HCT116 (cell line): ENCODE measurements around the gene PTCD3. TPM values are rescaled to one million over a fixed set of nuclear protein-coding genes. Genes with fewer than 3 reads are reported as not detected.

Experiments
- ATAC-seq: fragments of 200-7000 bp; cut with Tn5 transposase; 2 replicates; pipeline ENCODE4 v1.9.1; 2020; ENCODE audit warnings: mild to moderate bottlenecking, moderate library complexity
- BruUV-seq: library from RNA; stranded (reverse); fragments of 400-500 nt; replicated peaks from 2 replicates; lab custom pipeline; 2021; lab: Mats Ljungman, UMichigan
- CTCF ChIA-PET: fragments of 300-600 bp; sonication (Branson Sonifier 250); formaldehyde crosslinking; loops from one replicate; lab custom pipeline; 2021; ENCODE audit warnings: antibody characterized with exemption; lab: Charles Lee
- POLR2A ChIA-PET: fragments of 300-600, 350-600 bp; sonication (Branson Sonifier 250); formaldehyde crosslinking; loops from one replicate; lab custom pipeline; 2021; ENCODE audit warnings: antibody characterized with exemption; lab: Charles Lee
- RAD21 ChIA-PET, 2 experiments: fragments of 300-600 bp; sonication (Branson Sonifier 250); formaldehyde crosslinking; loops; one replicate each; lab custom pipeline; 2023; ENCODE audit warnings: low total read pairs in 2 of 2; ENCODE audit not compliant: uncharacterized antibody in 2 of 2, unreplicated experiment in 2 of 2, low non-redundant PET in 1 of 2; lab: Charles Lee
- DNase-seq: peaks from one replicate; pipeline ENCODE4 v3.0.0-alpha.2; 2010; ENCODE audit warnings: low read depth, low spot score
- H2AFZ ChIP-seq: fragments of 200-600 bp; shearing (Covaris generic), sonication (generic); 2 replicates; pipeline ENCODE4 v1.6.1; 2017; ENCODE audit warnings: low read depth, mixed run types, mixed read lengths, antibody characterized with exemption, low read length; ENCODE audit not compliant: poor library complexity, severe bottlenecking
- H3K27ac ChIP-seq: 2 replicates; pipeline ENCODE4 v1.5.1; 2012; ENCODE audit warnings: low read depth, low read length
- H3K27me3 ChIP-seq: fragments of 200-600 bp; sonication (generic); 2 replicates; pipeline ENCODE4 v1.6.1; 2016; ENCODE audit warnings: mixed run types, low read length, mixed read lengths; ENCODE audit not compliant: insufficient read depth
- H3K36me3 ChIP-seq, 2 experiments: fragments of 200-500 bp in 1 of 2; fragments of 200-600 bp in 1 of 2; sonication (Bioruptor generic) in 1 of 2; sonication (generic) in 1 of 2; 2 replicates each; pipeline versions ENCODE4 v1.5.1 to v1.6.1; 2014 to 2016; ENCODE audit warnings: low read length in 2 of 2, inconsistent platforms in 1 of 2, mixed read lengths in 1 of 2, mixed run types in 1 of 2; ENCODE audit not compliant: insufficient read depth in 2 of 2, control insufficient read depth in 1 of 2
- H3K4me1 ChIP-seq, 2 experiments: fragments of 200-600 bp in 1 of 2; sonication (generic) in 1 of 2; 2 replicates each; pipeline versions ENCODE4 v1.5.1 to v1.6.1; 2012 to 2017; ENCODE audit warnings: low read length in 2 of 2, inconsistent platforms in 1 of 2, mild to moderate bottlenecking in 1 of 2, mixed read lengths in 1 of 2, mixed run types in 1 of 2, moderate library complexity in 1 of 2; ENCODE audit not compliant: insufficient read depth in 2 of 2, control insufficient read depth in 1 of 2
- H3K4me2 ChIP-seq: fragments of 200-600 bp; sonication (generic); 2 replicates; pipeline ENCODE4 v1.6.1; 2017; ENCODE audit warnings: mixed run types, low read length, mixed read lengths
- H3K4me3 ChIP-seq, 2 experiments: fragments of 200-600 bp in 1 of 2; sonication (generic) in 1 of 2; replicated peaks in 1 of 2; 2 replicates each; pipeline ENCODE4 v1.5.1; 2011 to 2016; ENCODE audit warnings: low read length in 2 of 2, control low read depth in 1 of 2, low read depth in 1 of 2, mild to moderate bottlenecking in 1 of 2, mixed read lengths in 1 of 2, mixed run types in 1 of 2
- H3K79me2 ChIP-seq: fragments of 200-600 bp; sonication (generic); 2 replicates; pipeline ENCODE4 v1.6.1; 2017; ENCODE audit warnings: mild to moderate bottlenecking, mixed run types, low read length, moderate library complexity, mixed read lengths; ENCODE audit not compliant: insufficient read depth
- H3K9ac ChIP-seq: fragments of 200-600 bp; sonication (generic); 2 replicates; pipeline ENCODE4 v1.6.1; 2016; ENCODE audit warnings: low read length, mixed read lengths
- H3K9me2 ChIP-seq: fragments of 200-600 bp; sonication (generic), shearing (Covaris generic); 2 replicates; pipeline ENCODE4 v1.6.1; 2017; ENCODE audit warnings: mixed run types, mild to moderate bottlenecking, moderate library complexity; ENCODE audit not compliant: insufficient read depth
- H3K9me3 ChIP-seq, 2 experiments: fragments of 200-500 bp in 1 of 2; fragments of 200-600 bp in 1 of 2; sonication (Bioruptor generic) in 1 of 2; sonication (generic) in 1 of 2; 2 replicates each; pipeline ENCODE4 v1.6.1; 2014 to 2017; ENCODE audit warnings: low read length in 2 of 2, mixed read lengths in 2 of 2, inconsistent platforms in 1 of 2, low read depth in 1 of 2, mild to moderate bottlenecking in 1 of 2, mixed run types in 1 of 2, moderate library complexity in 1 of 2; ENCODE audit not compliant: control insufficient read depth in 1 of 2, insufficient read depth in 1 of 2
- H4K20me1 ChIP-seq: fragments of 200-600 bp; sonication (generic), shearing (Covaris generic); 2 replicates; pipeline ENCODE4 v1.6.1; 2017; ENCODE audit warnings: mixed run types, mild to moderate bottlenecking, moderate library complexity; ENCODE audit not compliant: insufficient read depth
- CEBPB ChIP-seq: IDR thresholded peaks from 2 replicates; pipeline ENCODE4 v1.6.1; 2012; ENCODE audit warnings: low read depth
- EGR1 ChIP-seq: IDR thresholded peaks from 2 replicates; pipeline ENCODE4 v1.6.1; 2012; ENCODE audit warnings: low read depth
- ELF1 ChIP-seq: IDR thresholded peaks from 2 replicates; pipeline ENCODE4 v1.6.1; 2012; ENCODE audit warnings: low read depth, borderline replicate concordance
- EZH2phosphoT487 ChIP-seq: fragments of 200-600 bp; IDR thresholded peaks from 2 replicates; pipeline ENCODE4 v1.6.1; 2018; ENCODE audit warnings: antibody characterized with exemption, borderline replicate concordance
- FOSL1 ChIP-seq: IDR thresholded peaks from 2 replicates; pipeline ENCODE4 v1.6.1; 2012; ENCODE audit warnings: low read depth
- JUND ChIP-seq: IDR thresholded peaks from 2 replicates; pipeline ENCODE4 v1.6.1; 2012
- POLR2A ChIP-seq: IDR thresholded peaks from 2 replicates; pipeline ENCODE4 v1.7.0; 2011; ENCODE audit warnings: borderline replicate concordance; ENCODE audit not compliant: insufficient read depth, insufficient read length; ENCODE audit errors: extremely low read depth
- POLR2AphosphoS5 ChIP-seq: IDR thresholded peaks from 2 replicates; pipeline ENCODE4 v1.6.1; 2011; ENCODE audit warnings: mild to moderate bottlenecking, low read depth, low read length, moderate library complexity
- RAD21 ChIP-seq: IDR thresholded peaks from 2 replicates; pipeline ENCODE4 v1.6.1; 2012; ENCODE audit warnings: low read depth, mild to moderate bottlenecking
- SRF ChIP-seq: IDR thresholded peaks from 2 replicates; pipeline ENCODE4 v1.6.1; 2012; ENCODE audit warnings: low read depth
- TCF7L2 ChIP-seq: IDR thresholded peaks from 2 replicates; pipeline ENCODE4 v1.7.0; 2011; ENCODE audit warnings: borderline replicate concordance, inconsistent platforms; ENCODE audit not compliant: insufficient read depth, insufficient read length; ENCODE audit errors: extremely low read depth
- YY1 ChIP-seq: IDR thresholded peaks from 2 replicates; pipeline ENCODE4 v1.6.1; 2011; ENCODE audit warnings: low read length, low read depth, moderate library complexity, mild to moderate bottlenecking; ENCODE audit not compliant: insufficient replicate concordance; ENCODE audit errors: extremely low read depth
- ZNF274 ChIP-seq: fragments of 200-500 bp; sonication (Bioruptor generic); IDR thresholded peaks from 2 replicates; pipeline ENCODE4 v1.6.1; 2014; ENCODE audit warnings: mild to moderate bottlenecking, low read depth, low read length, inconsistent platforms
- intact Hi-C: fragments of 100-400 bp; cut with micrococcal nuclease; formaldehyde crosslinking; loops from 2 replicates; pipeline ENCODE4 v1.10.0; 2022
- total RNA-seq: library from RNA; stranded (reverse); gene quantifications from one replicate; pipeline ENCODE4 v1.2.1, GENCODE V29; 2021; ENCODE audit not compliant: unreplicated experiment
- TF ChIP-seq, protein P1 (sequence below): IDR thresholded peaks from 2 replicates; pipeline ENCODE4 v1.6.1; 2011; ENCODE audit warnings: mild to moderate bottlenecking, low read length, moderate library complexity; ENCODE audit not compliant: insufficient replicate concordance; ENCODE audit errors: extremely low read depth
- TF ChIP-seq, protein P2 (sequence below): IDR thresholded peaks from 2 replicates; pipeline ENCODE4 v1.6.1; 2012; ENCODE audit warnings: low read depth
- TF ChIP-seq, protein P3 (sequence below): IDR thresholded peaks from 2 replicates; pipeline ENCODE4 v1.6.1; 2012

The PTCD3 gene
- total RNA-seq, 1 experiment from 2014 or later = 154 TPM

DNA sequence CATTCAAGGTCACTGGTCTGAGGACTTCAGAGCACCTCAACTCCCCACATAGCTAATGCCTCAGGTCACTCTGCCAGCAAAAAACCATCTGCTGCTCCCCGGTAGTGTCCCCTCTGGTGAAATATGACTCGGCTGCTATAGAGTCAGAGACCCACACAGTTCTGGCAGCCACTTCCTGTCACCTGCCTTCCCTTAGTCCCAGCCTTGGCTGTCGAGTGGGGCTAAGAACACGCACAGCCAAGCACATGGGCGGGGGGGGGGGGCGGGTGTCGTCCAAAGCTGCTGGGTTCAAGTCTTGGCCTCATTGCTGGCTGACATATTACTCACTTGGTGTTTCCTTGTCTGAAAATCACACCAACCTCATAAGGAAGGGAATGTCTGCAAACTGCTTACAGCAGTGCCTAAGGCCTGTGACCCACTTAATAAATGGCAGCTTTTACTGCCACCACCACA, 37.9 kb upstream of the PTCD3 start:
- RAD21 ChIA-PET = no interaction called here
- no peak overlapping the region for H3K9ac ChIP-seq
- H3K4me3 ChIP-seq = no peak overlapping the region
- DNase-seq = no peak
- H3K9me2 ChIP-seq = no peaks in the 10 kb centered on the region
- H3K9me3 ChIP-seq = no peaks in the 10 kb centered on the region
- BruUV-seq = no TSS peak
- POLR2A ChIA-PET = no interaction called here
- peaks cover 0 to 6% of the 10 kb centered on the region in 2 experiments; a peak in 1 of 4 replicates for H3K4me1 ChIP-seq
- peaks cover 46 to 57% of the 10 kb centered on the region in 2 experiments for H3K36me3 ChIP-seq
- no peak overlapping the region for H3K4me2 ChIP-seq
- TF ChIP-seq SRF (no peak), FOSL1 (no peak)
- CTCF ChIA-PET = no interaction called here
- H2AFZ ChIP-seq = no peak overlapping the region
- intact Hi-C loops = no loop called here
- no peaks in the 10 kb centered on the region for H3K27me3 ChIP-seq
- ATAC-seq = no peak
- no peak overlapping the region for H3K27ac ChIP-seq
- no peaks in the 10 kb centered on the region for H3K79me2 ChIP-seq
- peaks cover 4% of the 10 kb centered on the region; the same call in 1 of the 2 replicates for H4K20me1 ChIP-seq

DNA sequence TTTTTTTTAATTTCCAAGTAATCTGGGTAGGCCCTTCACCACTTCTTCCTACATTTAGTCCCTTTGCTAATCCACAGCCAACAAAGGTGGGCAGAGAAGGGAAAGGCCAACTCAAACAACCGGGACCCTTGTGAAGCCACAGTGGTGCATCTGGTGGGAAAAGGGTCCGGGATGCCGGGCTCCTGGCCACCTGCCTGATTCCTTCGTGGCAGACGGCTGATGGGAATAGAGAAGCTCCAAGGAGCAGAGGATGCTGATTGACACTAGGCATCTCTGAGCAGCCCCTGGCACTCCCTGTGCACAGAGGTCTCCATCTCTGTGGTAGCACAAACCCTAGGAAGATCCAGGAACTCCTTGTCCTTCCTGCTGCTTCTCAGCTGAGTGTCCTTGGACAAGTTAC, 37.4 kb upstream of the PTCD3 start:
- H3K4me1 ChIP-seq = peaks cover 0 to 6% of the 10 kb centered on the region in 2 experiments; a peak in 1 of 4 replicates
- no peak overlapping the region for H3K9ac ChIP-seq
- ChIA-PET CTCF (no interaction called here), RAD21 (no interaction called here), POLR2A (no interaction called here)
- no peak overlapping the region for H3K4me2 ChIP-seq
- no peaks in the 10 kb centered on the region for H3K9me3 ChIP-seq
- H3K4me3 ChIP-seq = no peak overlapping the region
- H3K79me2 ChIP-seq = no peaks in the 10 kb centered on the region
- H3K27me3 ChIP-seq = no peaks in the 10 kb centered on the region
- DNase-seq (no peak), ATAC-seq (no peak)
- peaks cover 4% of the 10 kb centered on the region; the same call in 1 of the 2 replicates for H4K20me1 ChIP-seq
- intact Hi-C loops = no loop called here
- no peak overlapping the region for H3K27ac ChIP-seq
- BruUV-seq = no TSS peak
- no peaks in the 10 kb centered on the region for H3K9me2 ChIP-seq
- H2AFZ ChIP-seq = no peak overlapping the region
- peaks cover 42 to 54% of the 10 kb centered on the region in 2 experiments for H3K36me3 ChIP-seq
- TF ChIP-seq EGR1 = no peak
- no peak for TF ChIP-seq ELF1
- no peak for TF ChIP-seq EZH2phosphoT487
- TF ChIP-seq ZNF274 = no peak
- TF ChIP-seq, protein P1, sequence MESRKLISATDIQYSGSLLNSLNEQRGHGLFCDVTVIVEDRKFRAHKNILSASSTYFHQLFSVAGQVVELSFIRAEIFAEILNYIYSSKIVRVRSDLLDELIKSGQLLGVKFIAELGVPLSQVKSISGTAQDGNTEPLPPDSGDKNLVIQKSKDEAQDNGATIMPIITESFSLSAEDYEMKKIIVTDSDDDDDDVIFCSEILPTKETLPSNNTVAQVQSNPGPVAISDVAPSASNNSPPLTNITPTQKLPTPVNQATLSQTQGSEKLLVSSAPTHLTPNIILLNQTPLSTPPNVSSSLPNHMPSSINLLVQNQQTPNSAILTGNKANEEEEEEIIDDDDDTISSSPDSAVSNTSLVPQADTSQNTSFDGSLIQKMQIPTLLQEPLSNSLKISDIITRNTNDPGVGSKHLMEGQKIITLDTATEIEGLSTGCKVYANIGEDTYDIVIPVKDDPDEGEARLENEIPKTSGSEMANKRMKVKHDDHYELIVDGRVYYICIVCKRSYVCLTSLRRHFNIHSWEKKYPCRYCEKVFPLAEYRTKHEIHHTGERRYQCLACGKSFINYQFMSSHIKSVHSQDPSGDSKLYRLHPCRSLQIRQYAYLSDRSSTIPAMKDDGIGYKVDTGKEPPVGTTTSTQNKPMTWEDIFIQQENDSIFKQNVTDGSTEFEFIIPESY = no peak
- no peak for TF ChIP-seq POLR2AphosphoS5
- TF ChIP-seq, protein P2, sequence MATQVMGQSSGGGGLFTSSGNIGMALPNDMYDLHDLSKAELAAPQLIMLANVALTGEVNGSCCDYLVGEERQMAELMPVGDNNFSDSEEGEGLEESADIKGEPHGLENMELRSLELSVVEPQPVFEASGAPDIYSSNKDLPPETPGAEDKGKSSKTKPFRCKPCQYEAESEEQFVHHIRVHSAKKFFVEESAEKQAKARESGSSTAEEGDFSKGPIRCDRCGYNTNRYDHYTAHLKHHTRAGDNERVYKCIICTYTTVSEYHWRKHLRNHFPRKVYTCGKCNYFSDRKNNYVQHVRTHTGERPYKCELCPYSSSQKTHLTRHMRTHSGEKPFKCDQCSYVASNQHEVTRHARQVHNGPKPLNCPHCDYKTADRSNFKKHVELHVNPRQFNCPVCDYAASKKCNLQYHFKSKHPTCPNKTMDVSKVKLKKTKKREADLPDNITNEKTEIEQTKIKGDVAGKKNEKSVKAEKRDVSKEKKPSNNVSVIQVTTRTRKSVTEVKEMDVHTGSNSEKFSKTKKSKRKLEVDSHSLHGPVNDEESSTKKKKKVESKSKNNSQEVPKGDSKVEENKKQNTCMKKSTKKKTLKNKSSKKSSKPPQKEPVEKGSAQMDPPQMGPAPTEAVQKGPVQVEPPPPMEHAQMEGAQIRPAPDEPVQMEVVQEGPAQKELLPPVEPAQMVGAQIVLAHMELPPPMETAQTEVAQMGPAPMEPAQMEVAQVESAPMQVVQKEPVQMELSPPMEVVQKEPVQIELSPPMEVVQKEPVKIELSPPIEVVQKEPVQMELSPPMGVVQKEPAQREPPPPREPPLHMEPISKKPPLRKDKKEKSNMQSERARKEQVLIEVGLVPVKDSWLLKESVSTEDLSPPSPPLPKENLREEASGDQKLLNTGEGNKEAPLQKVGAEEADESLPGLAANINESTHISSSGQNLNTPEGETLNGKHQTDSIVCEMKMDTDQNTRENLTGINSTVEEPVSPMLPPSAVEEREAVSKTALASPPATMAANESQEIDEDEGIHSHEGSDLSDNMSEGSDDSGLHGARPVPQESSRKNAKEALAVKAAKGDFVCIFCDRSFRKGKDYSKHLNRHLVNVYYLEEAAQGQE = no peak
- no peak for TF ChIP-seq JUND
- TF ChIP-seq, protein P3, sequence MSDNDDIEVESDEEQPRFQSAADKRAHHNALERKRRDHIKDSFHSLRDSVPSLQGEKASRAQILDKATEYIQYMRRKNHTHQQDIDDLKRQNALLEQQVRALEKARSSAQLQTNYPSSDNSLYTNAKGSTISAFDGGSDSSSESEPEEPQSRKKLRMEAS = no peak
- TF ChIP-seq POLR2A = no peak
- no peak for TF ChIP-seq CEBPB
- no peak for TF ChIP-seq RAD21
- TF ChIP-seq YY1 = no peak
- no peak for TF ChIP-seq TCF7L2
